Effector memory CD4-positive, alpha-beta T cell (primary cell): ENCODE results near the gene NSMF.
A peak's percentile ranks its signal among the peaks of the same experiment; 100 is the strongest.

Experiments
- DNase-seq, 3 donors: peaks; one replicate each; pipeline ENCODE4 v3.0.0-alpha.2; 2020
- H3K27ac ChIP-seq: 2 replicates; pipeline ENCODE4 v1.7.0; 2013; ENCODE audit warnings: mild to moderate bottlenecking, low read length, moderate library complexity; ENCODE audit not compliant: insufficient read depth, poor library complexity, severe bottlenecking
- H3K27me3 ChIP-seq: replicated peaks from 2 replicates; pipeline ENCODE4 v1.7.0; 2013; ENCODE audit warnings: mild to moderate bottlenecking, low read length; ENCODE audit not compliant: insufficient read depth, control insufficient read depth, poor library complexity, severe bottlenecking
- H3K36me3 ChIP-seq: 2 replicates; pipeline ENCODE4 v1.7.0; 2013; ENCODE audit warnings: mild to moderate bottlenecking, low read length, moderate library complexity; ENCODE audit not compliant: control insufficient read depth, insufficient read depth
- H3K4me1 ChIP-seq: 2 replicates; pipeline ENCODE4 v1.7.0; 2013; ENCODE audit warnings: low read length, mild to moderate bottlenecking; ENCODE audit not compliant: control insufficient read depth, insufficient read depth, poor library complexity, severe bottlenecking
- H3K4me3 ChIP-seq: 2 replicates; pipeline ENCODE4 v1.7.0; 2013; ENCODE audit warnings: low read length, low read depth, mild to moderate bottlenecking; ENCODE audit not compliant: insufficient read depth, poor library complexity, severe bottlenecking
- H3K9me3 ChIP-seq: 2 replicates; pipeline ENCODE4 v1.7.0; 2013; ENCODE audit warnings: mild to moderate bottlenecking, low read length, moderate library complexity; ENCODE audit not compliant: control insufficient read depth

The NSMF gene

DNA sequence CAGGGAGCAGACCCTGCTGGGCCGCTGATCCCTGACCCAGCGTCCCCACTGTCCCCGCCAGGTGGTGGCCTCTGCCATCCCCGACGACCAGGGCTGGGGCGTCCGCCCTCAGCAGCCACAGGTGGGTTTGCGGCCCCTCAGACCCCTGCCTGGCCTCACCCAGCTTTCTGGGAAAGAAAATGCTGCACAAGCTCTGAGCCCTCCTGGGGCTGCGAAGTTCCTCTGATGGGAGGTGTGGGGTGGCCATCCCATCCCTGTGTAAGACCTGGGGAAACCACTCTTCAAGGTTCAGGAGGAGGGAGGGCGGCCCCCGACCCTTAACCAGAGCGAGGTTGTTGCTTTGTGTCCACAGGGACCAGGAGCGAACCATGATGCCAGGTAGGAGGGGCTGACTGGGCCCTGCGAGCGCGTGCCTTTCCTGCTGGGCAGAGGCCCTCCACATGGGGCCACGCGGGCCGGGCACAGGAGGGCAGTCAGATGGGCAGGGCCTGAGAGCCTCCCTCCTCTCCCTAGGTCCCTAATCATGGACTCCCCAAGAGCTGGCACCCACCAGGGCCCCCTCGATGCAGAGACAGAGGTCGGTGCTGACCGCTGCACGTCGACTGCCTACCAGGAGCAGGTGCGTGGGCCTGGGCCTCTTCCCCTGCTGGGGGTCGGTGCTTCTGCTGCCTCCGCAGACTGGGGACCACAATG, 28.3 kb downstream of the NSMF start:
- Histone ChIP-seq H3K4me3 (no peak overlapping the region), H3K9me3 (no peaks in the 10 kb centered on the region), H3K4me1 (no peaks in the 10 kb centered on the region), H3K27ac (no peak overlapping the region), H3K36me3 (no peaks in the 10 kb centered on the region), H3K27me3 (no peaks in the 10 kb centered on the region)
- DNase-seq: no peak

DNA sequence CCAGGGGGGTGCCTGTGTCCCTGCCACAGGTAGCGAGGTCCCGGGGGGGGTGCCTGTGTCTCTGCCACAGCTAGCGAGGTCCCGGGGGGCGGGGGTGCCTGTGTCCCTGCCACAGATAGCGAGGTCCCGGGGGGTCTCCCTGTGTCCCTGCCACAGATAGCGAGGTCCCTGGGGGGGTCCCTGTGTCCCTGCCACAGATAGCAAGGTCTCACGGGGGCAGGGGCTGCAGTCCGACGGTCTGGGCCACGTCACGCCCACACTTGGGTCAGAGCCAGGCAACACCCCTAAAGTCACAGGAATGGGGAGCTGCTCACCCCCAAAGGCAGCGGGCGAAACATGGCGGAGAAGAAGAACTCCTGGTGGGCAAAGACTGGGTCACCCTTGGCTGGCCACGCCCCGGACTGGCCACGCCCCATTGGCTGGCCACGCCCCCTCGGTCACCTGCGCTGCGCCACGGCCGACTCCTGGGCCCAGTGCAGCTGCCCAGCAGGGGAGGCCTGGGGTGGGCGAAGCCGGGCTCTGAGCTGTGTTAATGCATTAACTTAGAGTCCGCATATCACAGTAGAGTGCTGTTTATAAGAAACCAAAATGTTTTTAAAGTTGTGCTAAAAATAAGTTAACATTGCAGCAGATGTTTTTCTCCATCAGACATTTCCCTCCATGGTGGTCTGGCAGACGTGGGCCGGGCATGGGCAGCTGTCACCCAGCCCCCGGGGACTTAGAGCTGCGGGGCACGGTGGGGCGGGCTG, 29.0 kb downstream of the NSMF start:
- H3K4me3 ChIP-seq: no peak overlapping the region
- no peaks in the 10 kb centered on the region for H3K4me1 ChIP-seq
- H3K27me3 ChIP-seq: no peaks in the 10 kb centered on the region
- DNase-seq: no peak
- no peak overlapping the region for H3K27ac ChIP-seq
- H3K9me3 ChIP-seq: no peaks in the 10 kb centered on the region
- H3K36me3 ChIP-seq: no peaks in the 10 kb centered on the region

DNA sequence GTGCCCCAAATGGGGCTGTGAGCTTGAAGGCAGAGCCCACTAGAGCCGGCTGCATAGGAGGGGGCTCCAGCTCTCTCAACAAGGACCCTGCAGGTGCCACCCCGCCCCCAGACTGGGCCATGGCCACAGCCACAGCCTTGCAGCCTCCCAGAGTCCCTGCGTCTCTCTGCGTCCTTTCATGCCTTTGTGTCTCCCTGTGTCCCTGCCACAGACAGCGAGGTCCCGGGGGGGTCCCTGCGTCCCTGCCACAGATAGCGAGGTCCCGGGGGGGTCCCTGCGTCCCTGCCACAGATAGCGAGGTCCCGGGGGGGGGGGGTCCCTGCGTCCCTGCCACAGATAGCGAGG, 29.6 kb downstream of the NSMF start:
- Histone ChIP-seq H3K9me3 (no peaks in the 10 kb centered on the region), H3K4me3 (no peak overlapping the region), H3K36me3 (no peaks in the 10 kb centered on the region), H3K4me1 (no peaks in the 10 kb centered on the region), H3K27me3 (no peaks in the 10 kb centered on the region), H3K27ac (no peak overlapping the region)
- DNase-seq: no peak

DNA sequence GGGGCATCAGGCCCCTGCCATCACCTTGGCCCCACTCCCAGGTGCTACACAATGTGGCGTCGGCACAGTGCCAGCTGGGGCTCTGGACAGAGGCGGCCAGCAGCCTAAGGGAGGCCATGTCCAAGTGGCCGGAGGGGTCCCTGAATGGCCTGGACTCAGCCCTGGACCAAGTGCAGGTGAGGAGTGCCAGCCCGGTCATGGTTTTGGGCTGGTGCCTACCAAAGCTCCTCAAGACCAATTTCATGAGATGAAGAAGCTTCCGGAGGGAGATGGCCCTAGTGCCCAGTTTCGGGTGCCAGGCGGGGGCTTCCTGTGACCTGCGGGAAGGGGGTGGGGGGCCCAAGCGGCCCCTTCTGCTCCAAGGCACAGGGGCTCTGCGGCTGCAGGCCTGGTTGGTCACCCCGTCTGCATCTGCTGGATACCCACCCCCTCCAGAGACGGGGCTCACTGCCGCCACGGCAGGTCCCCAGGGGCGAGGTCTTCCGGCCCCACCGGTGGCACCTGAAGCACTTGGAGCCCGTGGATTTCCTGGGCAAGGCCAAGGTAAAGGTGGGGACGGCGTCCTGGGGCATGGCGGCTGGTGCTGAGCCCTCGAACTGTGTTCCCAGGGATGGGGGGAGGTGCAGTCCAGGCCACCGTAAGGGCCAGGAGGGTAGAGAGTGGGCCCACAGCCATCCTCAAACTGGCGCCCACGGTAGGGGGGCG, 30.1 kb downstream of the NSMF start:
- DNase-seq: no peak
- Histone ChIP-seq H3K9me3 (no peaks in the 10 kb centered on the region), H3K27ac (no peak overlapping the region), H3K4me1 (peaks cover 2% of the 10 kb centered on the region), H3K27me3 (no peaks in the 10 kb centered on the region), H3K36me3 (no peaks in the 10 kb centered on the region), H3K4me3 (no peak overlapping the region)

DNA sequence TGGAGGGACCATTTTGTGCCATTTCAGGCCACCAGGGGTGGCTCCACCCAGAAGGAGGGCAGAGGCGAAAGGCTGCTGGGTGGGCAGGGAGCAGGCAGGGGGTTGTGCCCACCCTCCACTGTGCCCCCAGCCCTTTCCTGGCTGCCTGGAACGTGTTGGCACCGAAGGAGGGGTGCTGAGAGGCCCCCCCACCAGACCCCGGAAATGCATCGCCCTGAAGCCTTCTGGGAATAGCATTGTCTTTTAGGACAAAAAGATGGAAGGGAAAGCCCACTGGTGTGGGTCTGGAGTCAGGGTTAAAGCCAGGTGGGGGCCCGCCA, 30.9 kb downstream of the NSMF start:
- Histone ChIP-seq H3K4me1 (peaks cover 6% of the 10 kb centered on the region), H3K9me3 (no peaks in the 10 kb centered on the region), H3K27ac (no peak overlapping the region), H3K27me3 (no peaks in the 10 kb centered on the region), H3K36me3 (no peaks in the 10 kb centered on the region), H3K4me3 (no peak overlapping the region)
- DNase-seq: no peak

DNA sequence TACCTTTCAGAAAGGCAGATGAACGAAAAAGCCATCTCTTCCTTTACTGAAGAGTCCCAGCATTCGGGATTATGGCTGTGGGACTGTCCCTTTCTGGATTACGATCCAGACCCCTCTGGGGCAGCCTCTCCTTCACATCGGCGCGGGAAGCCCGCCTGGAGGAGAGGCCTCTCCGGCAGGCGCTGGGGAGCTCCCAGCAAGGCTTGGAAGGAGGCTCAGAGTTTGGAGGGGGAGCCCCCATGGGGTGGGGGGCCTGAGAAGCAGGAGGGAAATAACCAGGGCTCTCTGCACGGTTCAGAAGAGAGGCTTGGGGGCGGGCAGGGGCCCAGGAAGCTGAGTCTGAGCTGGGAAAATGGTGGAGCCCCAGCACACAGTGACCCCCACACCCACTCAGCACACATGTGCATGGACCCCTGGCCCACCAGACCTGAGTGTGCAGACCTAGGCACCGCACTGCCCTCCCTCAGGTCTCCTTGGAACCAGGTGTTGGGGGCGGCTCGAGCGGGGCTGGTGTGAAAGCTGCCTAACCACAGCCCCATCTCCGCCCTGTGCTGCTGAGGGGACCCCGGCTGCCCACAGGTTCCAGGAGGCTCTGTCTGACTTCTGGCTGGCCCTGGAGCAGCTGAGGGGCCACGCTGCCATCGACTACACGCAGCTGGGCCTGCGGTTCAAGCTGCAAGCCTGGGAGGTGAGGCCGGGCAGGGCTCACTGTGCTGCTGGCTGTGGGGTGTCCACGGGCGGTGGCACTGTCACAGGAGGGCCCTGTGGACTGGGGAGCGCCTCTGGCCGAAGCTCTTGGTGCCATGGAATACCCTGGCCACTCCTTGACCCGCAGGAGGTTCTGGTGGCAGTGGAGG, 31.5 kb downstream of the NSMF start:
- no peaks in the 10 kb centered on the region for H3K27me3 ChIP-seq
- H3K4me3 ChIP-seq: no peak overlapping the region
- no peaks in the 10 kb centered on the region for H3K36me3 ChIP-seq
- DNase-seq: no peak
- no peaks in the 10 kb centered on the region for H3K9me3 ChIP-seq
- peaks cover 6% of the 10 kb centered on the region for H3K4me1 ChIP-seq
- no peak overlapping the region for H3K27ac ChIP-seq

DNA sequence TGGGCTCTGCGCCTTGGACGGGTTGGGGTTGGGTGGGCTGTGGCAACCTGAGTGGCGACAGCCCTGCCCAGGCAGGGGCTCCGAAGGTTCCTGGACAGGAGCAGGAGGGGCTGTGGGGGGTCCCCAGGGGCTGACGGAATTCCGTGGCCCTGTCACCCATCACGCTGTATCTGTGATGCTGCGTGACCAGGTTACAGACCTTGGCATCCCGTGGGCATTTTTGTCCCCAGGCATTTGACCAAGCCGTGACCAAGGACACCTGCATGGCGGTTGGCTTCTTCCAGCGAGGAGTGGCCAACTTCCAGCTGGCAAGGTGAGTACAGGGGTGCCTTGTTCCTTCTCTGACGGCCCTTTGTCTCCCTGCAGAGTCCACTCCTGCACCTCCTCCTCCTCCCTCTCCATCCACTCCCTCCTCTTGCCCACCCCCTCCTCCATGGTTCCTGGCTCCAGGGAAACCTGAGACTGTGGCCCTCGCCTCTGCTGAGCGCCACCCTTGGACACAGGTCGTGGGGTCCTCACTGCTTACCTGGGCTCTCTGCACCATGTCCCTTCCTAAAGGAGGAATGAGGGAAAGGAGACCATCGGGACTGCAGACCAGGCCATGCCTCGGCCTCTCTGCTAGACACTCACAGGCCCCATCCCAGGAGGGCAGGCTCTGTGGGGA, 33.0 kb downstream of the NSMF start:
- H3K27me3 ChIP-seq: no peaks in the 10 kb centered on the region
- H3K4me1 ChIP-seq: peaks cover 12% of the 10 kb centered on the region
- no peaks in the 10 kb centered on the region for H3K36me3 ChIP-seq
- no peaks in the 10 kb centered on the region for H3K9me3 ChIP-seq
- no peak overlapping the region for H3K4me3 ChIP-seq
- no peak overlapping the region for H3K27ac ChIP-seq
- DNase-seq: no peak

DNA sequence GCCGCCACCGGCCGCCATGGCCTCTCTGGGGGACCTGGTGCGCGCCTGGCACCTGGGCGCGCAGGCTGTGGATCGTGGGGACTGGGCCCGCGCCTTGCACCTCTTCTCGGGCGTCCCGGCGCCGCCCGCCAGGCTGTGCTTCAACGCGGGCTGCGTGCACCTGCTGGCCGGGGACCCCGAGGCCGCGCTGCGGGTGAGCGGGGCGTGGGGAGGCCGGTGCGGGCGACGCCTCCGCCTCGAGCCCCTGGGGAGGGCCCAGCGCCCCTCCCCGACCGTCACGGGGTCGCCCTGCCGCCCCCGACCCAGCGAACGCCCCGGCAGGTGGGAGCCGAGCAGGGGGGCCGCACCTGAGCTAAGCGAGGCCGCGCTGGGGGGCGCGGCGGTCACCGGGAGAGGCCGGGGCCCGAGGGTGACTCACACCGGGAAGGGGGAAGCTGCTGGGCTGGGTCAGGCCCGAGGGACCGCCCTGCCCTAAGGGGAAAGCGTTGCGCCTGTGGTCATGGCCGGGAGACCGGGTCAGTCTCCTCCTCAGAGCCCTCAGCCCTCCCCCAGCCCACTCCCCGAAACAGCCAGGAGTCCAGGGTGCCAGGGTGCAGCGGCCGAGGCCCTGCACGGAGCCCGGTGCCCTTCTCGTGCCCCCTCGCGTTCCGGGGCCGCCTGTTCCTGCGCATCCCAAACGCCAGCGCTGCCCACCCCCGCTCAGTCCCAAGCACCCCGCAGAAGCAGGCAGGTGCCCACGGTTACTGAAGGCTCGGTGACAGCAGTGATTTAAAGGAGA, 35.4 kb downstream of the NSMF start:
- Histone ChIP-seq H3K4me1 (peaks cover 12% of the 10 kb centered on the region), H3K27ac (peak overlapping the region; percentile 51), H3K4me3 (peak overlapping the region; percentile 39), H3K36me3 (no peaks in the 10 kb centered on the region), H3K9me3 (no peaks in the 10 kb centered on the region), H3K27me3 (no peaks in the 10 kb centered on the region)
- no peak for DNase-seq
